Fibroblast of the aortic adventitia (primary cell): ENCODE measurements around the gene CCN6. TPM values are rescaled to one million over a fixed set of nuclear protein-coding genes. Genes with fewer than 3 reads are reported as not detected.
A peak's percentile ranks its signal among the peaks of the same experiment; 100 is the strongest.

Experiments
- DNase-seq: peaks from one replicate; pipeline ENCODE4 v3.0.0-alpha.2; 2010; ENCODE audit warnings: low read depth
- H3K4me3 ChIP-seq: 2 replicates; pipeline ENCODE4 v1.5.1; 2011; ENCODE audit warnings: low read depth, mild to moderate bottlenecking, control low read depth, low read length, moderate library complexity
- total RNA-seq: library from RNA; depleted of rRNA; stranded (reverse); fragments of >200 nt; gene quantifications from 2 replicates; pipeline ENCODE4 v1.2.3, GENCODE V29; 2012; ENCODE audit warnings: low replicate concordance
- TF ChIP-seq, protein P1 (sequence below): IDR thresholded peaks from 2 replicates; pipeline ENCODE4 v1.5.1; 2011; ENCODE audit warnings: mild to moderate bottlenecking, low read length, control low read depth, inconsistent platforms; ENCODE audit not compliant: insufficient read depth

Gene CCN6
- not detected in 2 replicates for total RNA-seq

DNA sequence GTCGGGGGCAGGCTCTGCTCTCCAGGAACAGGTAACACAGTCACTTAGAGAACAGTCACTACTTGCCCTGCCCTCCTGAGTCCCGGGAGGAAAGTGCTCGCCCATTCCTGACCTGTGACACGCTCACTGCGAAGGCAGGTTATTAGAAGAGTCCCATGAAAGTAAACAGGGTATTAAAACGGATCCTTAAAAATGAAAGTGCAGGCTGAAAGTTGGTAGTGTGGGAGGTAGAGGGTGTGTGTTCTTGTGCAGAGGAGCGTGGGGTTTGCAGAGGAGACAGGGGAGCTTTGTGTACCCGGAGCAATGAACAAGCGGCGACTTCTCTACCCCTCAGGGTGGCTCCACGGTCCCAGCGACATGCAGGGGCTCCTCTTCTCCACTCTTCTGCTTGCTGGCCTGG lies at the start of gene CCN6:
Gene CCN6 (plus strand): TSS at position 104 of the 400 bp plus-strand sequence. CDS start 254 bp downstream, at position 358.
- no peak within 1 kb of the TSS for H3K4me3 ChIP-seq
- no peak for DNase-seq
- TF ChIP-seq, protein P1, sequence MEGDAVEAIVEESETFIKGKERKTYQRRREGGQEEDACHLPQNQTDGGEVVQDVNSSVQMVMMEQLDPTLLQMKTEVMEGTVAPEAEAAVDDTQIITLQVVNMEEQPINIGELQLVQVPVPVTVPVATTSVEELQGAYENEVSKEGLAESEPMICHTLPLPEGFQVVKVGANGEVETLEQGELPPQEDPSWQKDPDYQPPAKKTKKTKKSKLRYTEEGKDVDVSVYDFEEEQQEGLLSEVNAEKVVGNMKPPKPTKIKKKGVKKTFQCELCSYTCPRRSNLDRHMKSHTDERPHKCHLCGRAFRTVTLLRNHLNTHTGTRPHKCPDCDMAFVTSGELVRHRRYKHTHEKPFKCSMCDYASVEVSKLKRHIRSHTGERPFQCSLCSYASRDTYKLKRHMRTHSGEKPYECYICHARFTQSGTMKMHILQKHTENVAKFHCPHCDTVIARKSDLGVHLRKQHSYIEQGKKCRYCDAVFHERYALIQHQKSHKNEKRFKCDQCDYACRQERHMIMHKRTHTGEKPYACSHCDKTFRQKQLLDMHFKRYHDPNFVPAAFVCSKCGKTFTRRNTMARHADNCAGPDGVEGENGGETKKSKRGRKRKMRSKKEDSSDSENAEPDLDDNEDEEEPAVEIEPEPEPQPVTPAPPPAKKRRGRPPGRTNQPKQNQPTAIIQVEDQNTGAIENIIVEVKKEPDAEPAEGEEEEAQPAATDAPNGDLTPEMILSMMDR: no peak

DNA sequence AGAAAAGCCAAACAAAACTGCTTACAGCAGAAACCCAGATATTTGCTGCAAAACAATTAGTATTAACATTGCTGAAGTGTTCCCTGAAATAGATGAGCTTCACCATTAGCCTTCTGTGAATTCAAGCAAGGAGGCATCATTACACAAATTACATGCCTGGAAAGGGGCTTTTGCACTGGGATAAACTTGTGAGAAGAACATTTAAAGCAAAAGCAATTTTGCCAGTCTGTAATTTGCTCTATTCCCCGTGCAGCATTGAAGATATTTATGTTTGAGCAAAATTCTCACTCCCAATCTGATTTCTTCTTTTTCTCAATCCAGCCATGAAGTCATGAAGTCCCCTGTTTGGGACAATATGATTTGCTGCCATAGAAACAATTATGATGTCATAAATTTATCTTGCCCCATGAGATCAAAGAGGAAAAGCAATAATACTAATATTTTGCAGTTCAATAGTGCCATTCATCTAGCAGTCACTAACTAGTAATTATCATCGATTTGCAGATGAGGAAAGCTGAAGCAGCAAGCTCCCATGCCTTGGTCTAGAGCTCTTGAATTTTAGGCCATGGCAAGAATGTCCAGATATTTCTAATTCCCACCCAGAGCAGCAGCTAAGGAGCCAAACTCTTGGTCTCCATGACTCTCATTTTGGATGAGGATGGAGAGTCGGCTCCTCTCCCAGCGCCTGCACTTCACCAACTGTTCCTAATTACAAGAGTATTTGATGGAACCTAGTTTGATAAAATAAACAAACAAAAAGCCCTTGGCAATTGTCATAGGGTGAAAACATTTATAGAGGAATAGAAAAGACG lies 49.5 kb upstream of the CCN6 start:
- H3K4me3 ChIP-seq: no peak overlapping the region

DNA sequence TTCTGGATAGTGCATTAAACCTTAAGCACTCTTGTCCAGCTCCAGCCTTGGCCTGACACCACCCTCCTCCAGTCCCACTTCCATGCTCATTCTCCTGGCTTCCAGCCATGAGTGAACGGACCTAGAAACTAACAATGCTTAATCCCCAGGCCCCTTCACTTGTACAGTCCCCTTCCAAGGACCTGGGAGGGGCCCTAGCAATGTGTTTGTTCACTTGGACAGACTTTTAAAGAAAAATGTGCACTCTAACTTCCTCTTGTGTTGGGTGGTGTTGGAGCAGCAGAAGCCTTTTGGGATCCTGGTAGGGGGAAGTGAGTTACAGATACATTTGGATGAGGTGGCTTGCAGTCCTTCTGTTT lies 48.9 kb upstream of the CCN6 start:
- H3K4me3 ChIP-seq: no peak overlapping the region
- TF ChIP-seq, protein P1: no peak
- peak; percentile 27 for DNase-seq

More for the DNA sequence above, 49.5 kb upstream of the CCN6 start:
- TF ChIP-seq, protein P1: no peak
- no peak for DNase-seq

DNA sequence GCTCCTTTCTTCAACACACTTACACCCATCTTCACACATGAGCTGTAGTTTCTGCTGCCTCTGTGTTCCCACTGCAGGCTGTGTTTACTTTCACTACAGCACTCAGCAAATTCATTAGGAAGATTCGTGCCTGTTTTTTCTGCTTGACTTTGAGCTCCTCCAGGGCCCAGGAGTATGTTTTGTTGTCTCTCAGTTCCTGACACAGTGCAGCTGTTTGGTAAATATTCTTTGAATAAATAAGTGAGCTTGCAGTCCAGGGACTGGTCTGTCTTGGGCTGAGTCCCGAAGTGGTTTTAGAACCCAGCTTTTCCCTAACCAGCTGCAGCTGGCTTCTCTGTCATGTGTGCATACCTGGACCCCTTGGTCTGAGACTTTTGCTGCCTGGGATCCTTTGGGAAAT lies 46.6 kb upstream of the CCN6 start:
- no peak overlapping the region for H3K4me3 ChIP-seq
- peak; percentile 16 for DNase-seq
- TF ChIP-seq, protein P1: no peak

DNA sequence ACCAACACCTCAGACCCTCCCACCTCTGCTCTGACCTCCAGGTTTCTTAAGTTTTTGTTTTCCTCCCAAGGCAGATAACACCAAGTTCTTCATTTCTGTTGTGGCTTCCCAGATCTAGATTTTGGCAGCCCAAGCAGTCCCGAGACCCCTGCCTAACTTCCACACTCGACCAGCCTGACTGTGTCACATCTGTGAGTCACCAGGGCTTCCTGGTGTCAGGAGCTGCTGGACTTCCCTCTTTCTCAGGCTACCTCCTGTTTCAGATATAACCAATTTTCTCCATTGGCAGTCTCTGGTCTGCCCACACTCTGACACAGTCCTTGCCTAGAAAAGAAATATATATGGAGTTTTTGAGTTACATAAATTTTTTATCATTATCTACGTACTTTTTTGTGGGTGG lies 46.1 kb upstream of the CCN6 start:
- DNase-seq: peak; percentile 29
- TF ChIP-seq, protein P1: no peak
- H3K4me3 ChIP-seq: no peak overlapping the region

DNA sequence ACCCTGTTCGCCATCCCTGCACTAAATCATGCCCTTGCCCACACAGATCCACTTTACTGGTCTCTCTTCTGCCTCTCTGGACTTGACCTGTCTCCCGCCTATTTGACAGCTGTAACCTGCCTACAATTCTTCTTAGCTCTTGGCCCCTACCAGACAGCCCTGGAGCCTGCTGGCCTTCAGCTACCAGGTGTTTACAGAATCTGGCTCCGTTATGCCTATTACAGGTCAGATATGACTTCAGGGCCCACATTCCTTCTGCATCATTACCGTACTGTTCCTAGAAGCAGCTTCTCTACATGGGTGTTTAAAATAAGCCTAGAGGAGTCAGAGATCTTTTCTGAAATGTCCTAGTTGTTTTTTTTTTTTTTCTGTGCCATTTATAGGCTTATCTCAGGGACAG lies 45.4 kb upstream of the CCN6 start:
- H3K4me3 ChIP-seq: no peak overlapping the region
- TF ChIP-seq, protein P1: no peak
- DNase-seq: no peak

DNA sequence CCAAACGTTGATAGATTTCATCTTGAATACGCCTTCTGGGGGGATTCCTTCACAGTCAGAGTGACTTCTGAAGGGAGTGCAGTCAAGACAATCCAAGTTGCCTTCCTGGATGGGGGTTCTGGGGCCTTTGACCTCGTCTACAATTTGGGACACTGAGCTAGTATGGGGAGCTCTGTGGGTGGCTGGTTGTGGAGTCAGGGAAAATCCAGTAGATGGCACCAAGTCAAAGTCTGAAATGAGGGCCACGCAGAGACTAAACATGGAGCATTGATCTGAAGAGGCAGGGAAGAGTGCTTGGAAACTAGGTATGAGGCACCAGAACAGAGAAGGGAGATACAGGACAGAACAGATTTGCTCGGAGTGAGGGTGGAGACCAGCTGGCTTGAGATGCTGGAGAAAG lies 43.6 kb upstream of the CCN6 start:
- no peak overlapping the region for H3K4me3 ChIP-seq
- TF ChIP-seq, protein P1: no peak
- no peak for DNase-seq
